Iris pigment epithelial cell (primary cell): ENCODE results near the gene STAC2.
"Not testable (repeated sequence)": the region's sequence is repeated elsewhere in the genome, so short reads cannot be mapped to it uniquely, and the experiment has no call there.

ENCODE experiments used
- DNase-seq: peaks from one replicate; pipeline ENCODE4 v3.0.0-alpha.2; 2011; ENCODE audit warnings: low read depth

The STAC2 gene

DNA sequence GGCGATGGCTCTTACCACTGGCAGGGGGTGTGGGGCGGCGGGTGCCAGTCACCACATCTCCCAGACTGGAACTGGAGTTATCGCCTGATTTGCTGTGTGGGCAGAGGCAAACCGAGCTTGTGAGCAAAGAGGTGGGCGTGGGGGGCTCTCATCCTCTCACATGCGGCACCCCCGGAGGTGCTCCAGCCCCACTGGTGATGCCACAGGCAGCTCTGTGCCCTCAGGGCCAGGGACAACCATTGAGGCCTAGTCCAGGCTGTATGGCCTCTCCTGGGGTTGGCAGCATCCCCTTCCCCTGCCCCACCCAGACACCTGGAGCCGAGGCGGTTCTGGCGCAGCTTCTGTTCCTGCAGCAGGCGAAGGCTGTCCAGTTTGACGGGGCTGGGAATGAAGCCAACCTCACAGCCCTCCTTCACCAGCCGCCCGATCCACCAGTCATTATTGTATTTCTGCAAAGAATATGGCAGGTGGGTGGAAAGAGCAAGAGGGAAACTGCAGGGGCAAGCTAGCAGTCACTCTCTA is 39.2 kb downstream of the STAC2 start:
- no peak for DNase-seq

DNA sequence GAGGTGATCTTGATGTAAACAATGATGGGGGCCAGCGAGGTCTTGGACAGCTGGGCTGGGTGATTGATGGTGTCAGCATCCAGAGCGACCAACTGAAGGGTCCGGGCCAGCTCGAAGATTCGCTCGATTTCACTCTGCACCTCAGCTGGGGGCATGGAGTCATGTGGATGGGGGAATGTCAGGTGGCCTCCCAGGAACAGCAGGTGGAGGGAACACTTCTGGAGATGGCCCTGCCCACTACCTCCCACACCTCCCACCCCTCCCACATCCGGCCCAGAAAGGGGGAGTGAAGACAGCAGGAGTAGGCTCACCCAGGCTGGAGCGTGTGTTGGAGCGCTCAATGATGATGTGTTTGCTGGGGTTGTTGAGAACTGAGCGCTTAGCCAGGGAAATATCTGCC is 42.0 kb downstream of the STAC2 start:
- DNase-seq, result no peak

DNA sequence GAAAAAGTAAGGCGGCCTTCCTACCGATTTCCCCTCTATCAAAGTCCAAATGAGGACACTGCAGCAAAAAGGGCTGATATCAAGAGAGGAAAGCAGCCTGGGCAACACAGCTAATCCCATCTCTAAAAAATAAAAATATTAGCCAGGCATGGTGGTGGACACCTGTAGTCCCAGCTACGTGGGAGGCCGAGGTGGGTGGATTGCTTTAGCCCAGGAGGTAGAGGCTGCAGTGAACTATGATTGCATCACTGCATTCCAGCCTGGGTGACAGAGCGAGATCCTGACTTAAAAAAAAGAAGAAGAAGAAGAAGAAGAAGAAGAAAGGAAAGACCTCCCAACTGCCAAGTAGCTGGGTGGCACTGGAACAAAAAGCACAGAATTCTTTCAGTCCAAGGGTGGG is 42.7 kb downstream of the STAC2 start:
- DNase-seq, result no peak

DNA sequence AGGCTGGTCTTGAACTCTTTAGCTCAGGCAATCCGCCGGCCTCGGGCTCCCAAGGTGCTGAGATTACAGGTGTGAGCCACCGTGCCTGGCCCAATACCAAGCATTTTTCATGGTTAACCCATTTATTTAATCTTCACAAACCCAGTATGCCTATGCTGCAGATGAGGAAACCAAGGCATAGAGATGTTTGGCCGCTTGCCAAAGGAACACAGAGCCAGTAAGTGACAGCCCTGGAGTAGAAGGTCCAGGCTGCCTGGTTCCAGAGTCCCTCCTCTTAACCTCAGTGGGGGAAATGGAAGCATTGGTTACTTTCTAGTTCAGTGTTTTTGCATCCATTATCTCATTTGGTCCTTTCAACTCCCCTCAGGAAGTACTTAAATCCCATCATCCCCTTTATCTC is 44.4 kb downstream of the STAC2 start:
- DNase-seq, result no peak

DNA sequence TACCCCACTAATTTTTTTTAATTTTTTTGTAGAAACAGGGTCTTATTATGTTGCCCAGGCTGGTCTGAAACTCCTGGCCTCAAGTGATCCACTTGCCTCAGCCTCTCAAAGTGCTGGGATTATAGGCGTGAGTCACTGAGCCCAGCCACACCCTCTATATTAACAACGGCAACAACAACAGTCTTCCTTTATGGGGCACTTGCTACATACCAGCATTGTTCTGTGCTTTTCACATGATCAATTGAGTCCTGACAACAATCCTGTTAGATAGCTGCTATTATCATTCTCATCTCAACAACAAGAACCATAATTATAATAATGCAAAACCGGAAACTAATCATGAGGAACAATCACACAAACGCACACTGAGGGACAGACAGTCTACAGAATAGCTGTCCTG is 47.2 kb downstream of the STAC2 start:
- DNase-seq, result peak; percentile 73

DNA sequence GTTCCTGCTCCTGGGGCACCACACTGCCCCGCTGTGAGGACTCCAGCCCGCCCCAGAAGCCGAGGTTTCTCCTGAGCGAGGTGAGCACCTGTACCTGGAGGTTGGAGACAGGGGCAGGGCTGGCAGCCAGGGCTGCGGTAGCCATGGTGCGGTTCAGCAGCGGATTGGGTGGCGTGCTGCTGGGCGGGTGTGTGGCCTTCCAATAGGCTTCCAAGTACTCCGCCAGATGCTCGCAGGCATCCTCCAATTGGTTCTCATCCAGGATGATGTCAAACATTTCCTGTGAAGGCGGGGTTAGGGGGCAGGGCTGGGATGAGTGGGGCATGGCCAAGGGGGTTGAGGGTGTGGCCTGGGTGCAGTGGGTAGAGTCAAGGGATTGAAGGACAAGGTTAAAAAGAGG is 48.5 kb downstream of the STAC2 start:
- no peak for DNase-seq

DNA sequence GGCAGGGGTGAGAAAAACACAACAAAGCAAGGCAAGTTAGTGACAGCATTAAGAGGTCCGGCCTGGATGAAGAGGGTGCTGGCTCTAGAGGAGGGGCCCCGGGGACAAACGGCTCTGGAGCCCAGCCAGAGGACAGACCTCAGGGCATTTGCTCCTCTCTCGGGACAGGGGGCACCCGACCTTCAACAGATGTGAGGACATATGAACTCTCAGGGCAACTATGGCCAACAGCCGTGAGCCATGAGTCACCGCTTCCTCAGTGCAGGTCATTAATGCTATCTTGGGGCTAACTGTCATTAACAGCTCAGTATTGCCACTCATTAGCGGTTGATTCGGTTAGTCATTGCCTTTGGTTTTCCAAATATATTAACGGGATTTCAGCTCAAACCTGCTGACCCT is 50.1 kb downstream of the STAC2 start:
- no peak for DNase-seq

DNA sequence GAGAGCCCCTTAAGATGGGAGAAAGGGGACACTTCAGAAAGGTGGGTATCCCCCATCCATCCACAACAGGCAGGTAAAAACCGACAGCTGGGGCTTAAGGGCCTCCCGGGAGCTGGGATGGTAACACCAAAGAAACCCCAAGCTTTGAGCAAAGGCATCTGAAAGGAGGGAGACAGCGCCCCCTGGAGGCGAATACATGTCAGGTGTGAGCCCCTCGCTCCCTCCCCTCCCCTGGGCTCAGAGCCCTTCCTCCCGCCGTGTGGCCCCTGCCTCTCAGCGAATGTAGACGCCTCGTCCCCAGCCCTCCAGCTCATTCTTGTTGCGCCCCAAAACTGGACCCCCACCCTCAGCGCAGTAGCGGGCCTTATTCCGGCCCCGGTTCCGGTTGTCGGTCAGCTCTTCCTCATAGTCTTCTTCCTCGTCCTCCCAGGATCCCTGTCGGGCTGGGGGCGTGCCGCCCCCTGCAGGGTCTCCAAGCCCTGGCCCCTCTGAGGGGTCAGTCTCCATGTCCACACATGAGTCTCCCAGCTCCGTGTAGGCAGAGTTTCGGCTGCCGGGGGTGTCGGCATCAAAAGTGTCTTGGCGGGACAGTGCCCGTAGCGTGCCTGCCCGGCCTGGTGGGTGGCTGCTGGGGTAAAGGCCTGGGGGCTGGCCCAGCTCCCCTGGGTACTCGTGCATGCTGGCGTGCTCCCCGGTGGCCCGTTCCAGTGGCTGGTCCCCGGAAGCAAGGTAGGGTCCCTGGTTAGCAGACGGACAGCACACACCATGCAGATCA is 50.6 kb downstream of the STAC2 start:
- DNase-seq, result peak; percentile 49

DNA sequence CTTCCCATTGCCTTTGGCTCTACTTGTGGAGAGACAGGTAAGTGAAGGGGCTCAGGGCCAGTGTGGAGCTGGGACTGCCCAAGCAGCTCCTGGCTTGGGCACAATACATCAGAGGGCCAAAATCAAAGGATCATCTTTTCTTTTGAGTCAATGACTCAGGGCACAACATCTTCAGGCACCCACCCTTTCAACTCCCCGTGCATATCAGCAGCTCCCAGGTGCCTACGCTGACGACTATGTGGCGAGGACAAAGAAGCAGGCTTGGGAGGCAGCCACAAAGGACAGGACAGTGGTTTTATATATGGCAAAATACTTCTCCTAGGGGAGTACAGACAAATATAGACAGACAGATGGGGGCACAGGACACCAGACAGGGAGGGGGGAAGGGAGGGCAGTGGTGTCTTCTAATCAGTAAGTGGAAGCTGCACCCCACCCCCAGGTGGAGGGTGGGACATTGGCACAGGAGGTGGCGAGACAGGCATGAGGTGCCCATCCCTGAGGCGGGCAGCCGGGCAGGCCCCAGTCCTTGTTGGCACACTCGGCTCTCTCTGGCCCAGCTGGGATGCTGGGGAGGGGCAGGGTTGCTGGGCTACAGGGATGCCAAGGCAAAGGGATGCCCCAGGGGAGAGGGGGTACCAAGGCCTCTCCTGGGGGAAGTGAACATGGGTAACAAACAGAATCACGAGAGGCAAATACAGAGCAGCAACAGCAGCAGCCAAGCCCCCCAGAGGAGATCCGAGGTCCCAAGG is 52.0 kb downstream of the STAC2 start:
- DNase-seq, result no peak

DNA sequence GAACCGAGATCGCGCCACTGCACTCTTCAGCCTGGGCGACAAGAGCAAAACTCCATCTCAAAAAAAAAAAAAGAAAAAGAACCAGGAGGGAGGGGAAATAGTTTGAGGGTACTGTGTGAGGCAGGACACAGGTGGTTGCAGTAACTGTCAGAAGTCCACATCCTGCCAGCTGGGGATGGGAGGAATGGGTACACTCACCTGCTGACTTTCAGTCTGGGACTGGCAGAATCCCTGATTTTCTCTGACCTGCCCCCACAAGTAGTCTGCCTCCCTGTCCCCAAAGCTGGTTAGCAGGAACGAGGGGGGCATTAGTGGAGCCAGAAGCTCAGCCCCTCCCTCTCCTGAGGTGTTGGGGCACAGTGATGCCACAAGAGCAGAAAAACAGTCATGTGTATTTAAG is 52.7 kb downstream of the STAC2 start:
- no peak for DNase-seq

DNA sequence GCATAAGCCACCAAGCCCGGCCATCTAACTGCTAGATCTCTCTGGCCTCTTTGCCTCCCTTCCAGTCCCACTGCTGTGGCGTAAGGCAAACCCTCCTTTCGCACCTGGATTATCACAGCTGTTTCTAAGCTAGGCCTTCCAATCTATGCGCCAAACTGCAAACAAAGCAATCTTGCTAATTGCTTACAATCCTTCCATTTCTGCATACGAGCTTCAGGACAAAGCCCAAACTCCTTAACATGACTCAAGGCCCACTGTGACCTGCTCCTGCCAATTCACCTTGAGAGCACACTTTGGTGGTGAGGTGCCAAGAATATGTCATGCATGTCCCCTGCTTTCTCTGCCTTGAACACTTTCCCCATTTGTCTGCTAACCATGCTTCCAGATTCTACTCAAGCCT is 53.8 kb downstream of the STAC2 start:
- no peak for DNase-seq

DNA sequence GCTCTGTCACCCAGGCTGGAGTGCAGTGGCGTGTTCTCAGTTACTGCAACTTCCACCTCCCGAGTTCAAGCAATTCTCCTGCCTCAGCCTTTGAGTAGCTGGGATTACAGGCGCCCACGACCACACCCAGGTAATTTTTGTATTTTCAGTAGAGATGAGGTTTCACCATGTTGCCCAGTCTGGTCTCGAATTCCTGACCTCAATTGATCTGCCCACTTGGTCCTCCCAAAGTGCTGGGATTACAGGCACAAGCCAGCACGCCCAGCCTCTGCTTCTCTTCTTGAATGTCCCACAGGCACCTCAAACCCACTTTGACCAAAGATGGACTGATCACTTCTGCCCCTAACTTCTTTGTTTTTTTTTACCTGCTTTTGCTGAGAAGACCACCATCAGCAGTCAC is 55.2 kb downstream of the STAC2 start:
- no peak for DNase-seq

DNA sequence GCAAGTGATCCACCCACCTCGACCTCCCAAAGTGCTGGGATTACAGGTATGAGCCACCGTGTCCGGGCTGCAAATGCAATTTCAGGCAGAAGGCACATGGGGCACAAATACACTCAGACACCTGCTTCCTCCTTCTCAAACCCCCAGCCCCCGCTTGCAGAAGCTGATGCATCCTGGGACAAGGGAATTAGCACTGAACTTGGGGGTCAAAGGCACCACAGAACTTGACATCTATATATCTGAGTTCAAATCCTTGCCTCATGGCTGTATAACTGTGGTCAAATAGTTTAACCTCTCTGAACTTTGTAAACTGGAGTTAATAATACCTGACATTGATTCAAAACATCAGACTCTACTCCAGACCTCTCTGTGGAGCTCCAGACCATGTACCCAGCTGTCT is 55.6 kb downstream of the STAC2 start:
- no peak for DNase-seq

DNA sequence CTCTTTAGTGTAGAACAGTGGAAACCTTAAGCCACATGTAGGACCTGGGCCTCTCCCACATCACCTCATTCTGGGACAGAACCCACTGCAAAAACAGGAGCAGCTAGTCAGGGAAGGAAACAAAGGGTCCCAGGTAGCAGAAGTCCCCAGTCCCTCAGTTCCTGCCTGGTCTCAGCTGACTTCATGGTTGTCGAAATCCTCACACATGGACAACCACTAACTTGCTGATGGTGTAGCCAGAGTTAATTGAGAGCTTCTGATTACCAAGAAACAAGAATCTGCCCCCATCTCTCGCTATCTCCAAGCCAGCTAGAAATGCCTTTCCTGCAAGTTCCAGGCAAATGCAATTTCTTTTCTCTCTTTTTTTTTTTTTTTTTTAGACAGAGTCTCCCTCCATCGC is 56.2 kb downstream of the STAC2 start:
- no peak for DNase-seq

DNA sequence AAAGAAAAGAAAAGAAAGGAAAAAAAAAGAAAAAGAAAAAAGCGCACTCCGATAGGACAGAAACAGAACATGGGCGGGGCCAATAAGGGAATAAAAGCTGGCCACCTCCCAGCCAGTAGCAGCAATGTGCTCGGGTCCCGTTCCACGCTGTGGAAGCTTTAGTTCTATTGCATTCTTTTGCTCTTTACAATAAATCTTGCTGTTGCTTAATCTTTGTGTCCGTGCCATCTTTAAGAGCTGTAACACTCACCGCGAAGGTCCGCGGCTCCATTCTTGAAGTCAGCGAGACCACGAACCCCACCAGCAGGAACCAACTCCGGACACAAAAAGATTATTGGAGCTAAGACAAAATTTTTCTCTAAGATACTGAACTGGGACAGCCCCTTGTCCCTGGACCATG is 56.6 kb downstream of the STAC2 start:
- DNase-seq, result no peak

DNA sequence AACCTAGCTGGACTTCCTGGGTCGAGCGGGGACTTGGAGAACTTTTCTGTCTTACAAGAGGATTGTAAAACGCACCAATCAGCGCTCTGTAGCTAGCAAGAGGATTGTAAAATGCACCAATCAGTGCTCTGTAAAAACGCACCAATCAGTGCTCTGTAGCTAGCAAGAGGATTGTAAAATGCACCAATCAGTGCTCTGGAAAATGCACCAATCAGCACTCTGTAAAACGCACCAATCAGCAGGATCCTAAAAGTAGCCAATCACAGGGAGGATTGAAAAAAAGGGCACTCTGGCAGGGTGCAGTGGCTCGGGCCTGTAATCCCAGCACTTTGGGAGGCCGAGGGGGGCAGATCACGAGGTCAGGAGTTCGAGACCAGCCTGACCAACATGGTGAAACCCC is 57.2 kb downstream of the STAC2 start:
- DNase-seq, result not testable (repeated sequence)

DNA sequence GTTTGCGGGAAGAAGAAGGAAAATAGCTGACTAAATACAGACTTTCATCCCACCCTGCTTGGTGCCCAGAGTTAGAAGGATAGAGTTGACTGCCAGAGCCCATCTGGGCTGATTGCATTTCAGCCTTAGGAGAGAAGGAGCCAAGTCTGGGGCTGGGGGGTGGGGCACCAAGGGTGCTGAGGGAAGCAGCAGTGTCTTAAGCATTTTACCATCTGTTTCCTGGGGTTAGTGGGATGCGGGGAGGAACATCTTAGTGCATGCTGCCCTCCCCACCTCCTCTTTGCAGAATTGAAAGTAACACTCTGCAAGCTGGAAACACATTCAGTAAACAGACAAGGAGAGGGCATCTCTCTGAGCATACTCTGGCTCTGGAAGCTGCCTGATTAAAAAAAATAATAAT is 58.3 kb downstream of the STAC2 start:
- no peak for DNase-seq

DNA sequence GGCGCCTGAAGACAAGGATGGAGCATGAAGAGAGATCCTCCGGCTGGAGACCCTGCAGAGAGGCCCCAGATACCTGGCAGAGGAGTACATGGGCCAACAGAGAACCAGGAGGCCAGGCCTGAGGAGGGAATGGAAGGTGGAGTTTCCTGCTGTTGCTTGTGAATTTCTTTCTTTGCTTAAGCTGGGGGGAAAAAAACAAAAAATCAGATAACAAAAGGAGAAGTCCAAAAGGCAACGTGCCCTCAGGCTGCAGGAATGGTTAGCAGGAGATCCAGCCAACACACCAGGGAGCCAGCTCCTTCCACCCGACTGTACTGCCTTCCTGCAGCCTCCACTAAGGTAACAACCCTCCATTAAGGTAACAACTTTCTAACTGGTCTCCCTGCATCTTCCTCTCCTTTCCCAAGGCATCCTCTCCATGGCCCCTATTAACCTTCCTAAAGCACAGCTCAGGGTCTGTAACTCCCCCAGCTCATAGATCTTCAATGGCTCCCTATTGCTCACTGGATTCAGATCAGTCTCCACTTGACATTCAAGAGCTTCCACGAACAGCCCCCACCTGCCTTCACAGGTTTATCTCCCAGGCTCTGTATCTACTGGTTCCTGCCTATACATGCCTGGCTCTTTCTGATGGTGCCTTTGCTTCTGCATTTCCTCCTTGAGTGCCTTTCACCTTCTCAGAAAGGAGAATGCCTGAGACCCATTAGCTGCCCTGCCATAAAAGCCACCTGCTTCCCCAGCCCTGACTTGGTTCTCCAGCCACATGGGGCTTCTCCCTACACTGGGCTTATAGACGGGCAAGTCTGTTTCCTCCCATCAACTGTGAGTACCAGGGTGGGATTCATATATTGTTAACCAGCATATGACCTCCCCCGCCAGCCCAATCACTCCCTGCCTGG is 59.1 kb downstream of the STAC2 start:
- no peak for DNase-seq

DNA sequence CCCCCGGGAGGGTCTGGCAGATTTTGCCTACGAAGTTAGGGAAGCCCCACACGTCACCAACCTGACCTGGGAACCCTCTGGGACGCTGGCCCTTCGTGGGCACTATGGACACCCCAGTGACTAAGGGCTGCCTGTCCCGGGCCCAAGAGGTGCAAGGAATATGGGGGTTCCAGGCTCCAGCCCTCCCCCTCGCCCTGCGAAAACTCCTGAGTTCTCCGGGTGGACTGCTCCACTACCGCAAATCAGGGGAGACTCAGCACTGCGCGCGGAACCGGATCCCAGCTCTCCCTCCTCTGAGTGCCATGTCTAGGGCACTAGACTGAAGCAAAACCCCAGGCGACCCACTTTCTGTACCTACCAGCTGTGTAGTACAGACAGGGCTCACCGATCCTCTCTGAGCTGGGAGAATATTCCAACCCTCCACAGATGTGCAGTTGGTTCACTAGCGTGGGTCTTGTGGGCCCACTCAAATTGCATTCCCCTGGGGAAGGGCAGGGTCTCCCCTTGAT is 59.9 kb downstream of the STAC2 start, which contains the start of gene ARL5C:
Gene ARL5C, minus strand, starts transcription at position 321 of the 509 bp plus-strand sequence. CDS start 401 bp downstream, outside the sequence.
- DNase-seq, result no peak

DNA sequence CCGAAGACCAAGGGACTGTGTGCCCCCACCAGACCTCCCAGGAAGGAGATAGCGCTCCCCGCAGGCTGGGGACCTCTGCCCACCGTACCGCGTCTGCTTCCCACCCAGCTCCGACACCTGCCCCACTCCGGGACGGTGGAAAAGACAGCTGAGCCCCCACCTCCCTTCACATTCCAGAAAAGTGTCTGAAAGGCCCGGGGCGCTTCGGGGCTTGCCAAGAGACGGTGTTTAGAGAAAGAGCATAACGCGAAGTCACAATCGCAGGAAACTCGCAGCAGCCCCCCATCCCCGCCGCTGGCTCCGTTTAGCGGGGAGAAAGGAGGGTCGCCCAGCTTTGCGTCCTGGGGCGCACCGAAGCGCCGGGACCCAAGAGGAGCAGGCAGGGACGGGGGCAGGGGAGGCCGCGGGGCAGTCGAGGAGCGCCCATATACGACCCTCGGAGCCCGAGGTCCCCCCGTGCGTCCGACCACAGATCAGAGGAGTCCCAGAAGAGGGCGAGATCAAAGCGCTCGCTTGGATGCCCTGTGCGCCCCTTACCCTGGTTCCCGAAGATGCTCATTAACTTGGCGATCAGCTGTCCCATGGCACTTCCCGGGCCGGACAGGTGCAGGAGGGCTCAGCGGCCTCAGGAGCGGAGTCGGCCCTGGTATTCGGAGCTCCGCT is 60.4 kb downstream of the STAC2 start:
- DNase-seq, result no peak

DNA sequence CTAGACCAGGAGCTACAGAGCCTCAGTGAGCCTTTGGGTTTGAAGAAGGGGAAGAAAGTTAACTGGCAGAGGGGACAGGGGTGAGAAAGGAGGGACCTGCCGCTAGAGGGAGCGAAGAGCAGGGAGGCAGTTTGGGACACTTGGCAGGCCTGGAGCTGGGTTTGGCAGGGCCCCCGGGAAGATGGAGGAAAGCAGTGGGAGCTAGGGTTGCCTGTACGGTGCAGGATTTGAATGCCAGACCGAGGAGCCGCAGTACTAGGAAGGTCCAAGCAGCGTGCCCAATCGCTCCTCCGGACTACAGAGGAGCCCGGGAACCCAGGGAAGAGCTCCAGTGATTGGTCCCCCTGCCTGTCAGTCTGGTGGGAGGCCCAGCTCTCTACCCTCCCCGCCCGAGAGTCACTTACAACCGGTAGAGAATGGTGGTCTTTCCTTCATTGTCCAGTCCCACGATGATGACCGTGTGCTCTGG is 61.0 kb downstream of the STAC2 start:
- DNase-seq, result peak; percentile 95
